Measurements from ENCODE around the gene ZNF655. TPM values are rescaled to one million over a fixed set of nuclear protein-coding genes. Genes with fewer than 3 reads are reported as not detected.
A peak's percentile ranks its signal among the peaks of the same experiment; 100 is the strongest.

The ZNF655 gene
- total RNA-seq, 1 experiment from 2014 or later = 83.1 TPM

DNA sequence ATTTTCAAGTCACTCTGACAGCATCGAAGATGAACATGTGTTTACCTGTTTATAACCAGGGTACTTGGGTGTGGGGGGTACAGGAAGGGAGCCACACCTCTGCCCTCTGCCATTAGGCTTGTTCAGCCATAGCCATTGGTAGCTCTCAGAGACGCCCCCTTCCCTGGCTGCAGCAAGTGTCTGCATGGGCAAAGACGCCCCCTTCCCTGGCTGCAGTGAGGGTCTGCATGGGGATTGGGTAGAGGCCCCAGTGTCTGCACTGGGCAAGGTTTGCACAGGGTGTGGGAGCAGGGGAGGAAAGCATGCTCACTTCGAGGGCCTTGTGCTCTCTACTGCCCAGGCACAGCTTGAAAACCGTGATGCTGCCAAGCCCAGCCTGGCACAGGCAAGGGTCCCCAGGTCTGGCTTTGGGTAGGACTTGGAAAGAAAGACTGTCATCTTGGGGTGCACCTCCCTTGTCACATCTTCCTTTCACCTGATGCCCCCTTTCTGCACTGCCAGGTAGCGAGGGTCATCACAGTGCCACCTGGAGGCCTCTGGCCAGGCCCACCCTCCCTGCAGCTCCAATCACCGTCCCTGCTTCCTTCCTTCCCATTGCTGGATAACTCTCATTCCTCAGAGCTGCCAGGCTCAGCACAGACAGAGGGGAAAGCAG, 43.3 kb downstream of the ZNF655 start:
- DNase-seq (ENCODE audit: extremely low read depth, low read depth) = no peak

DNA sequence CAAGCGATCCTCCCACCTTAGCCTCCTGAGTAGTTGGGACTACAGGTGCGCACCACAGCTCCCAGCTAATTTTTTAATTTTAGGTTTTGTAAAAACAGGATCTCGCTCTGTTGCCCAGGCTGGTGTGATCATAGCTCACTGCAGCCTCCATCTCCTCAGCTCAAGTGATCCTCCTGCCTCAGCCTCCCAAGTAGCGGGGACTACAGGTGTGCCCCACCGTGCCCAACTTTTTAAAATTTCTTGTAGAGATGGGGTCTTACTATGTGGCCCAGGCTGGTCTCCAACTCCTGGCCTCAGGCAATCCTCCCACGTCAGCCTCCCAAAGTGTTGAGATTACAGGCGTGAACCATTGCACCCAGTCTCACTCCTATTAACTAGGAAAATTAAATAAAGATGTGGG, 47.1 kb downstream of the ZNF655 start:
- no peak for DNase-seq (ENCODE audit: extremely low read depth, low read depth)

DNA sequence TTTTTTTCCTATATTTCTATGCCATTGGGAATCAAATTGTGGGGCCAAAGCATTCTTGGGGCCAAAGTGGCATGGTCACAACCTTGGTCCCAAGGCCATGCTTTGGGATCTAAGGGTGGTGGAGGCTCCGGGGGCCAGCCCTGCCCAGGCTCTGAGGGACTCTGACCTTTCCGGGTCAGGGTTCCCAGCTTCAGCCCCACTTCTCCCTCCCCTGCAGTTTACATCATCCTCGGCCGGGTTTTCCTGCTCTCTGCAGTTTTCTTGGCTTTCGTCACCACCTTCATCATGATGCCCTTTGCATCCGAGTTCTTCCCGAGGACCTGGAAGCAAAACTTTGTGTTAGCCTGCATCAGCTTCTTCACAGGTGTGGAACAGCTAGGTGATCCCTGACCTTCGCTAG, 48.1 kb downstream of the ZNF655 start:
- DNase-seq (ENCODE audit: extremely low read depth, low read depth) = no peak

DNA sequence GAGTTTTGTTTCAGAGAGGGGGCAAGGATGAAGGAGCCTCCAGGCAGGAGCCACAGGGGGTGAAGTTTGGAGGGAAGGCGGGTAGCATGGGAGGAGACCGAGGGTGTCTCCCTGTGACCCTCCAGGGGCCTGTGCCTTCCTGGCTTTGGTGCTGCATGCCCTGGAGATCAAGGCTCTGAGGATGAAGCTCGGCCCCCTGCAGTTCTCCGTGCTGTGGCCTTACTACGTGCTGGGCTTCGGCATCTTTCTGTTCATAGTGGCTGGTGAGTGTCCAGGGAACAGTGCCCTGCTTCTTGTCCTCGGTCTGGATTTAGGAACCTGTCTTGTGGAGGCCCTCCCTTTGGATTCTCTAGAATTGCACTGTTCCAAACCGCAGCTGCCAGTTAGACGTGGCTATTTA, 49.1 kb downstream of the ZNF655 start:
- no peak for DNase-seq (ENCODE audit: extremely low read depth, low read depth)

DNA sequence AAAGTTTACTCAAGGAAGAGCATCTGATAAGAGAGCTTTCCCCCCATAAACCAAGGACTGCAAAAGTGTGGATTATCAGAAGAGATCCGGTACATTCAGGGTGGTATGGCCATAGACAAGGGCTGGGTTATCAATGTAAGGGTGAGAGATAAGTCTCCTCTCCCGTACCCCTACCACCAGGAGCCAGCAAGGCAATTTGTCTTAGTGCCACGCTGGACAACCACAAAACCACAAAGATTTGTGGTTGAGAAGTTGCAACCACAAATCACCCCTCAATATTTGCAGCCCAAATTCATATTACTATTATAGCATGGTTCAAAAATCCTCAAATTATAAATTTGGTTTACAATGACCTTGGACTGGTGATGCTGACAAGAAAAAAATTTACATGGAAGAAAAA, 56.1 kb downstream of the ZNF655 start:
- DNase-seq (ENCODE audit: extremely low read depth, low read depth) = no peak

DNA sequence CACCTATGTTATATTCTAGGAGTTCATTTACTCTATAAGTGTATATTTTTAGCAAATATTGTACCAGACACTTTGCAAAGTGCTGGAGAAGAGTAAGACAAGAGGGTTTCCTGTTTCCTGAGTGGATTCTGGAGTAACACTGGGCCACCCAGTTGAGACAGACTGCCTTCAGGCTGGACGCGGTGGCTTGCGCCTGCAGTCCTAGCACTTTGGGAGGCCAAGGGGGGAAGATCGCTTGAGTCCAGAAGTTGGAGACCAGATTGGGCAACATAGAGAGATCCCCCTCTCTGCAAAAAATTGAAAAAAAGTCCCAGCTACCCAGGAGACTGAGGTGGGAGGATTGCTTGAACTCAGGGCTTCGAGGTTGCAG, 57.5 kb downstream of the ZNF655 start:
- DNase-seq (ENCODE audit: extremely low read depth, low read depth) = no peak

DNA sequence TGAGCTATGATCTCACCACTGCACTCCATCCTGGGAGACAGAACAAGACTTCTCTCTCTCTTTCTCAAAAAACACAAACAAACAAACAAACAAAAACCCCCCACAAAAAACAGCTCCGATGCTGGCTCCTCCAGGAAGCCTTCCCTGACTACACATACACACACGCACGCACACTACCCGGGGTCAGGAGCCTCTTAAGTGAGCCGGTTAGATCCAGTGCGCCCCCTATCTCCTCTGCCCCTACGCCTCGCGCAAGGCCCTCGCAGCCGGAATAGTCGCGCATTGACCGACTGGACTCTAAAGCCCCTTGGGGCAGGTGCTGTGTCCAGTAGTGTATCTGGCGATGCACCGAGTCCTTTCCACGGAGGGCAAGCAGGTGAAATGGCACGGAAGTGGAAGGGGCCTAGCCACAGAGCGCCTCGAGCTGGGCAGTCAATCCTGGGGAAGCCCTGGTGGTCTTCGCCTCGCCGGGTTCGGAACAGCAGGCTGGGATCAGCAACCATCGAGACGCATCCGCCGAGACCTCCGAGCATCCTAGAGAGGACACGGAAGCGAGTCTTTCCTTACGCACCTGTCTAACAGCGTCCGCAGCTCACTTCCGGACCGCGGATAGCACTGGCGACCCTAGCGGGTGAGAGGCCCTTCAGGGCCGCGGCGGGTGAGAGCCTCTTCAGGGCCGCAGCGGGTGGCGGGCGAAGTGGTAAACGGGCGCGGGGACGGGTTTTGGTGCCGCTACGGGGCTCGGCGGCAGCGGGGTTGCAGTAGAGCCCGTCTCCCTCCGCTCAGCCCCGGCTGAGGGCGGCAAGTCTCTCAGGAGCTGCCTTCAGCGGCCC, 58.1 kb downstream of the ZNF655 start, which contains the start of gene ZSCAN25:
TSS of gene ZSCAN25 (plus strand) at position 588 of the 833 bp plus-strand sequence. CDS start 2,661 bp downstream, outside the sequence.
- peak; percentile 92 for DNase-seq (ENCODE audit: extremely low read depth, low read depth)

DNA sequence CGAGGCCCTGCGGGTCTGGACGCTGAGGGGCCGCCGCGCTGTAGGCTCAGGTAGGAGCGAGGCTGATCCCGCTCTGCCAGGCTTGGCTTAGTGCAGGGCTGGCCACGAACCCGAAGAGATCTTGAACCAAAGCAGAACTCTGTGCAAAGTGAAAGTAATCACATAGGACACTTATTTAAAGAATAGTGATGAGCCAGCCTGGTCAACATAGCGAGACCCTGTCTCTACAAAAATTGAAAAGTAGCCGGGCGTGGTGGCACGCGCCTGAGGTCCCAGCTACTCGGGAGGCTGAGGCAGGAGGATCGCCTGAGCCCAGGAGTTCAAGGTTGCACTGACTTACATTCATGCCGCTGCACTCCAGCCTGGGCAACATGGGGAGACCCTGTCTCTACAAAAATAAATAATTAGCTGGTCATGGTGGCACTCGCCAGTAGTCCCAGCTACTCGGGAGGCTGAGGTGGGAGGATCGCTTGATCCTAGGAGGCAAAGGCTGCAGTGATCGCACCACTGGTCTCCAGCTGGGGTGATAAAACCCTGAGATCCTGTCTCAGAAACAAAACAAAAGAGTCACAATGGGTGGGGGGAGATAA, 58.8 kb downstream of the ZNF655 start:
- no peak for DNase-seq (ENCODE audit: extremely low read depth, low read depth)

DNA sequence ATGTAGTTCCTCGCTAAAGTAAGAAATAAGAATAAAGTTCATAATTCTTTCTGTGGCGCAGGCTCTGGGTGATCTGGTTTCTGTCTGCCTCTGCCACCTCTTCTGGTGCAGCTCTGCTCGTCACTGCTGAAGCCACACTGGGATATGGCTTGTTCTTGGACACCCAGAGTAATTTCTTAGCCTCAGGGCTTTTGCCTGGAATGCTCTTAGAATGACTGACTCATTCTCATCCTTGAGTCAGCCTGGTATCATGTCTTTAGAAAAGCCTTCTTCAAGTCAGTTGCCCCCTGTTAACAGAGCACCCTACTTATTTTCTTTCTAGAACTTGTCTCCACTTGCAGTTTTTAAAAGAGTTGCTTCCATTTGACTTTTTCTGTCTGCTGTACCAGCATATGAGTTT, 60.3 kb downstream of the ZNF655 start:
- DNase-seq (ENCODE audit: extremely low read depth, low read depth) = peak; percentile 26

DNA sequence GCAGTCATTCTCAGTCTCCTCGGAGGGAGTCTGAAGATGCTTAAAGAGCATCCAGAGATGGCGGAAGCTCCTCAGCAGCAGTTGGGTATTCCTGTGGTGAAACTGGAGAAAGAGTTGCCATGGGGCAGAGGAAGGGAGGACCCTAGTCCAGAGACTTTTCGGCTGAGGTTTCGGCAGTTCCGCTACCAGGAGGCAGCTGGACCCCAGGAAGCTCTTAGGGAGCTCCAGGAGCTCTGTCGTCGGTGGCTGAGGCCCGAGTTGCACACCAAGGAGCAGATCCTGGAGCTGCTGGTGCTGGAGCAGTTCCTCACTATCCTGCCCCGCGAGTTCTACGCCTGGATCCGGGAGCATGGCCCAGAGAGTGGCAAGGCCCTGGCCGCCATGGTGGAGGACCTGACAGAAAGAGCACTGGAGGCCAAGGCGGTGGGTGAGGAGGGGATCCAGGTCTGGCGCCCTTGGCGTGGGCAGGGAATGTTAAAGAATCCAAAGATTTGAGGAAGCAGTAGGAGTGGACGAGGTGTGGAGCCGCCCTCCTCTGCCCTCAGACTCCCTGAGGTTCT, 61.2 kb downstream of the ZNF655 start:
- DNase-seq (ENCODE audit: extremely low read depth, low read depth) = no peak

DNA sequence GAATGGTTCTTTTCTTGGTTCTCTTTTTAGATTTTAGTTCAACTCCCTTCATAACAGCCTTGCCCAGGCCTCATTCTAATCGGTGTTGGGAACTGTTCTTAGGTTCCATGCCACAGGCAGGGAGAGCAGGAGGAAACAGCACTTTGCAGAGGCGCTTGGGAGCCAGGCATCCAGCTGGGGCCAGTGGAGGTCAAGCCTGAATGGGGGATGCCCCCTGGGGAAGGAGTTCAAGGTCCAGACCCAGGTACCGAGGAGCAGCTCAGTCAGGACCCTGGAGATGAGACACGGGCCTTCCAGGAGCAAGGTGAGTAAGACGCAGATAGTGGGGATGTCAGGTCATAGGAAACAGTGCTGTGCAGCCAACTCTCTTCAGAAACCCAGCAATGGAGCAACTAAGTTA, 62.8 kb downstream of the ZNF655 start:
- no peak for DNase-seq (ENCODE audit: extremely low read depth, low read depth)

DNA sequence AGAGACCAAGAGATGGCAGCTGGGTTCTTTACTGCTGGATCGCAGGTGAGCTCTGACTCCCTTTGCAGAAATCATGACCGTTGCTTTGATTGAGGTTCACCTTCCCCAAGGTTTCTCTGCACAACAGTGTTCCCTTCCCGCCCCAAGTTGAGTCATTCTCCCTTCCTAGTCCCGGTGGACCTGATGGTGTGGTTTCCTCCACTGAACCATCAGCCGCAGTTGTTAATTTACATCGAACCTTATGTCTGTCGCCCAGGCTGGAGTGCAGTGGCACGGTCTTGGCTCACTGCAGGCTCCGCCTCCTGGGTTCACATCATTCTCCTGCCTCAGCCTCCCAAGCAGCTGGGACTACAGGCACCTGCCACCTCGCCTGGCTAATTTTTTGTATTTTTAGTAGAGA, 64.2 kb downstream of the ZNF655 start:
- DNase-seq (ENCODE audit: extremely low read depth, low read depth) = no peak

DNA sequence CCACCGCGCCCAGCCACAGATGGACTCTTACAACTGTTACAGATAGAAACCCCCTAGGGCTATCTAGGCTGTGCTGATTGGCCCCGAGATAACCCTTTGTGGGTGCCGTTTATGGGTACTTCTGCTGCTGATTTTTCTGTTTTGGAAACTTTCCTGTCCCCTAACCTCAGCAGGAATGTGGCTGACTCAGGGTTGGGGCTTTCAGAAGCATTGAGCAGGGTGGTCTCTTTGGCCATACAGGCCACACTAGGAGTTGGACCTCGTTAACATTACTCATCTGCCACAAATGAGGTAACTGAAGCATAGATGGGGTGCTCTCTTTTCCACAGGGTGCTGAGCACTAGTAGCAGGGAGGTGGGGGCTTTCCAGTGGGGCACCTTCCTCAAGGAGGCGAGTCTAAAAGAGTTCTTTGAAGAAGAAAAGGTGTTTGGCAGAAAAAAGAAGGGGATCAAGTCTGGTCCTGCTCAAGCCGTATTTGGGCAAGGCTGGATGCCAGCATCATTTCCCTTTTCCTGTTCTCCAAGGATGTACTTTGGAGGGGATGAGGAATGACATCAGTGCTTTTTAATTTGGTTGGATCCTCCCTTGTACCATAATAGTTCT, 64.8 kb downstream of the ZNF655 start:
- DNase-seq (ENCODE audit: extremely low read depth, low read depth) = no peak

DNA sequence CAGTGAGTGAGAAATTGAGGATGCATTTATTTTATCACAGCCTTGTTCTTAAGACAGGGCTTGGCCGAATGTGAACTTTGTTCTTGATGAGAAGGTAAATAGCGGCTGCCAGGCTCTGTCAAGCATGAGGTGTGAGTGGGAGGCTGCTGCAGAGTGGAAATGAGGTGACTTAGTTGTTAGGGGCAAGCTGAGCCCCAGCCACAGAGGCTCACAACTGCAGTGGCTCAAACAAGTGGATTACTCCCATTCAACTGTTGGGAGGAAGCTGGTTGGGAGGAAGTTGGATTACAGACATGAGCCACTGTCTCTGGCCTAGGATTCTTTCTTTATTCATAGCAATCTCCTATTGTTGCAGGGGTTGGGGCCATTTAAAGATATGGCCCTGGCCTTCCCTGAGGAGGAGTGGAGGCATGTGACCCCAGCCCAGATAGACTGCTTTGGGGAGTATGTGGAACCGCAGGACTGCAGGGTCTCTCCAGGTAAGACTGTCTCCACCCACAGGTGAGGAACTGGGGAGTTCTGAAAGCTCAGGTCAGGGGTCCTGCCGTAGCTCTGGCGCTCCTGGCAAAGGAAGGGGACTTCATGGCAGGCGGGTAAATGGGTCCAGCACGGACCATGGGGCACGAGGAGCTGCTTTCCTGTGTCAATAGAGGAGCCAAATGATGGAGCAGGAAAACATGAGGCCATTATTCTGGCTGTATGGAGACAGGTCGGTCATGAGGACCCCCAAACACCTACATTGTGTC, 65.4 kb downstream of the ZNF655 start:
- DNase-seq (ENCODE audit: extremely low read depth, low read depth) = no peak

DNA sequence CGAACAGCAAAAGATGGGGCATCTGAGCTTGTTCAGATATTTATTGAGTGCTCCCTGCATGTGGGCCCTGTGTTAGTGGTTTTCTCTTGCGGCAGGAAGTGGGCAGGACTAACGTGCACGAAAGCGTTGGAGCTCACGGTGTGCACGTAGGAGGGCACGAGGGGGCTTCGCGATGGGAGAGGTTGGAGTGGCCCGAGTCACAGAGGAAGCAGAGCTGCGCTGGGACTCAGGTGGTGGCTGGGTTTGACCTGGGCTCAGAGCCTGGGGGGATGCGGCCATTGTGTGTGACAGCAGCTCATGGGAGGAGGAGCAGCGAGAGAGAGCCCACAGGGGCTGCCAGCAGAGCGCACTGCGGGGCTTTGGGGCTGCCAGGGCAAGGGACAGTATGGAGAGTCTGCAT, 66.0 kb downstream of the ZNF655 start:
- no peak for DNase-seq (ENCODE audit: extremely low read depth, low read depth)

DNA sequence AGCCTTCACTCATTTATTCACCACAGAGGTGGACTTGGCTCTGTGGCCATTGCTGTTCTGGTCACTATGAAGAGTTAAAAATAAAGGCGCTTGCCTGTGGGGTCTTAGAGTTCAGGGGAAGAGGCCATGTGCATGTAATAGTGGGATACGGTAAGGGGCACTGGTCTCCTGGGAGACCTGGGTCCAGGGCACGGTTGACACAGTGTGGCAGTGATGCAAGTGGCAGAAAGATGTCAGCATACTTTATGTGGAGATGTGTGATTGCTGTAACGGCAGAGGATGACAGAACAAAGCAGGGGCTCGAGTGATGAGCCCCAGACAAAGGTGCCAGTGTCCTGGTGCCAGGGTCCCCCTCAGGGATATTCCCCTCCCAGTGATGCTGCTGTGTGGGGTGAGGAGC, 66.9 kb downstream of the ZNF655 start:
- no peak for DNase-seq (ENCODE audit: extremely low read depth, low read depth)

DNA sequence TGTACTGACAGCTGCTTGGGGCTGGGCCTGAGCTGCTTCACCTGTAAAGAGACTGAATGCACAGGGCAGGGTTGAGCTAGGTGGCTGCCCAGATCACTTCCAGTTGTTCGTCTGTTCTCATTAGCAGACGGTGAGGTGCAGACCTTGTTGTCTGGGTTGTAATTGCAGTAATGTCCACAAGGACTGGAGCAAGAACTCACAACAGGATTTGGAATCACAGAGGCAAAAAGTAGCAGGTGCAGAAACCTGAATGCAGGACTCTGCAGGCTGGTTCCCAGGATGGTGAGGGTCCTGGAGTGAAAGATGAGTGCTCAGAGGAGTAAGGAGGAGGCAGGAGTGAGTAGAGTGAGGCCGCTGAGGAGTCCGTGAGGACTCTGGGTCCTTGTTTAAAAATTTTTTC, 67.5 kb downstream of the ZNF655 start:
- no peak for DNase-seq (ENCODE audit: extremely low read depth, low read depth)
